ENCODE results near the gene KCNG2. TPM values are rescaled to one million over a fixed set of nuclear protein-coding genes. Genes with fewer than 3 reads are reported as not detected.

The KCNG2 gene
- total RNA-seq, 4 donors from 2014 or later, result 0.27 TPM; not detected in 3

- peaks cover 0 to 55% (median 0%) of the 10 kb centered on the region in 3 donors for H3K9me3 ChIP-seq
- 65 to 88% methylated on average over 4 of the region's 8 CpGs for WGBS, 2 donors (ENCODE audit: low coverage in 1 of 2)
- peaks cover 0 to 5% (median 0%) of the 10 kb centered on the region in 3 donors for H3K4me1 ChIP-seq
- no peak overlapping the region for H3K4me3 ChIP-seq
- no peak for TF ChIP-seq POLR2A (IDR thresholded peaks at IDR 0.05)
- no peak overlapping the region for H3K27ac ChIP-seq
- peak; percentile 22 for ATAC-seq
- no peaks in the 10 kb centered on the region for H3K27me3 ChIP-seq
- H3K36me3 ChIP-seq, result peaks cover 0 to 60% of the 10 kb centered on the region in 2 donors
Observed at GRCh38 chr18:79934311-79935097, 136.8 kb downstream of the KCNG2 start.

- no peak for ATAC-seq
- no peak overlapping the region for H3K4me3 ChIP-seq
- peaks cover 0 to 6% (median 0%) of the 10 kb centered on the region in 3 donors for H3K4me1 ChIP-seq
- H3K27me3 ChIP-seq, result no peaks in the 10 kb centered on the region
- no peak for TF ChIP-seq CTCF (IDR thresholded peaks at IDR 0.05)
- no peak for TF ChIP-seq POLR2A (IDR thresholded peaks at IDR 0.05)
- no peak for TF ChIP-seq POLR2AphosphoS5 (IDR thresholded peaks at IDR 0.05)
- no peak for TF ChIP-seq EP300 (IDR thresholded peaks at IDR 0.05)
- no peak overlapping the region for H3K27ac ChIP-seq
- H3K9me3 ChIP-seq, result peaks cover 0 to 49% (median 0%) of the 10 kb centered on the region in 3 donors
- H3K36me3 ChIP-seq, result peaks cover 0 to 60% of the 10 kb centered on the region in 2 donors
- WGBS, 2 donors (ENCODE audit: low coverage in 1 of 2), result 87% methylated on average over 3 of the region's 5 CpGs; no CpG with 5 or more reads in 1 of the 2 donors
Observed at GRCh38 chr18:79935098-79935480, 137.4 kb downstream of the KCNG2 start.

GRCh38 chr18:79935499-79935898 lies 137.8 kb downstream of the KCNG2 start:
- no peaks in the 10 kb centered on the region for H3K27me3 ChIP-seq
- H3K36me3 ChIP-seq, result peaks cover 0 to 60% of the 10 kb centered on the region in 2 donors
- TF ChIP-seq EP300 (IDR thresholded peaks at IDR 0.05), result no peak
- no peak for TF ChIP-seq POLR2AphosphoS5 (IDR thresholded peaks at IDR 0.05)
- TF ChIP-seq CTCF (IDR thresholded peaks at IDR 0.05), result no peak
- no peak for TF ChIP-seq POLR2A (IDR thresholded peaks at IDR 0.05)
- no peak overlapping the region for H3K27ac ChIP-seq
- 88% methylated on average over 1 of the region's 3 CpGs; no CpG with 5 or more reads in 1 of the 2 donors for WGBS, 2 donors (ENCODE audit: low coverage in 1 of 2)
- peaks cover 0 to 6% (median 0%) of the 10 kb centered on the region in 3 donors for H3K4me1 ChIP-seq
- no peak for ATAC-seq
- no peak overlapping the region for H3K4me3 ChIP-seq
- peaks cover 0 to 45% (median 0%) of the 10 kb centered on the region in 3 donors for H3K9me3 ChIP-seq

- ATAC-seq, result no peak
- Histone ChIP-seq H3K9me3 (peaks cover 0 to 42% (median 0%) of the 10 kb centered on the region in 3 donors), H3K4me1 (peaks cover 0 to 6% (median 0%) of the 10 kb centered on the region in 3 donors), H3K4me3 (no peak overlapping the region), H3K27ac (no peak overlapping the region), H3K36me3 (peaks cover 0 to 64% of the 10 kb centered on the region in 2 donors), H3K27me3 (no peaks in the 10 kb centered on the region)
- TF ChIP-seq POLR2AphosphoS5 (IDR thresholded peaks at IDR 0.05) (no peak), EP300 (IDR thresholded peaks at IDR 0.05) (no peak), CTCF (IDR thresholded peaks at IDR 0.05) (no peak), POLR2A (IDR thresholded peaks at IDR 0.05) (no peak)
- 97 to 100% methylated on average over 1 to 5 of the region's 6 CpGs for WGBS, 2 donors (ENCODE audit: low coverage in 1 of 2)
Observed at GRCh38 chr18:79935925-79936324, 138.2 kb downstream of the KCNG2 start.

- H3K27me3 ChIP-seq, result no peaks in the 10 kb centered on the region
- no peak for TF ChIP-seq POLR2AphosphoS5 (IDR thresholded peaks at IDR 0.05)
- TF ChIP-seq POLR2A (IDR thresholded peaks at IDR 0.05), result no peak
- no peak for TF ChIP-seq EP300 (IDR thresholded peaks at IDR 0.05)
- TF ChIP-seq CTCF (IDR thresholded peaks at IDR 0.05), result no peak
- ATAC-seq, result no peak
- peaks cover 0 to 71% of the 10 kb centered on the region in 2 donors for H3K36me3 ChIP-seq
- H3K9me3 ChIP-seq, result peaks cover 0 to 34% (median 0%) of the 10 kb centered on the region in 3 donors
- 91% methylated on average over 6 to 11 of the region's 12 CpGs for WGBS, 2 donors (ENCODE audit: low coverage in 1 of 2)
- peaks cover 0 to 6% (median 0%) of the 10 kb centered on the region in 3 donors for H3K4me1 ChIP-seq
- no peak overlapping the region for H3K4me3 ChIP-seq
- H3K27ac ChIP-seq, result no peak overlapping the region
Observed at GRCh38 chr18:79936641-79937040, 138.9 kb downstream of the KCNG2 start.

All from gastroesophageal sphincter (tissue), 4 donors.